Smooth muscle cell (in vitro differentiated cells): Measurements from ENCODE around the gene CDHR3. TPM values are rescaled to one million over a fixed set of nuclear protein-coding genes. Genes with fewer than 3 reads are reported as not detected.

Source experiments
- DNase-seq: peaks from one replicate; lab custom pipeline; 2025; ENCODE audit not compliant: unreplicated experiment; lab: John Stamatoyannopoulos, UW
- H2AFZ ChIP-seq: fragments of 200-600 bp; sonication (generic); 2 replicates; pipeline ENCODE4 v1.6.0; 2016; ENCODE audit warnings: antibody characterized with exemption, low read depth, mild to moderate bottlenecking
- H3F3A ChIP-seq: fragments of 200-600 bp; sonication (generic); 2 replicates; pipeline ENCODE4 v1.6.0; 2017; ENCODE audit warnings: antibody characterized with exemption, low read depth
- H3K27ac ChIP-seq: fragments of 200-600 bp; sonication (generic); 2 replicates; pipeline ENCODE4 v1.5.1; 2016; ENCODE audit warnings: low read depth, mild to moderate bottlenecking
- H3K27me3 ChIP-seq: fragments of 200-600 bp; sonication (generic); 2 replicates; pipeline ENCODE4 v1.6.1; 2016; ENCODE audit warnings: low read depth, mild to moderate bottlenecking
- H3K36me3 ChIP-seq: fragments of 200-600 bp; sonication (generic); 2 replicates; pipeline ENCODE4 v1.5.1; 2016; ENCODE audit warnings: low read depth
- H3K4me1 ChIP-seq: fragments of 200-600 bp; sonication (generic); 2 replicates; pipeline ENCODE4 v1.5.1; 2016; ENCODE audit warnings: low read depth
- H3K4me2 ChIP-seq: fragments of 200-600 bp; sonication (generic); 2 replicates; pipeline ENCODE4 v1.6.0; 2016; ENCODE audit warnings: mild to moderate bottlenecking
- H3K4me3 ChIP-seq: fragments of 200-600 bp; sonication (generic); 2 replicates; pipeline ENCODE4 v1.5.1; 2016; ENCODE audit warnings: mild to moderate bottlenecking
- H3K79me2 ChIP-seq: fragments of 200-600 bp; sonication (generic); 2 replicates; pipeline ENCODE4 v1.6.0; 2016; ENCODE audit warnings: low read depth, mild to moderate bottlenecking
- H3K9ac ChIP-seq: fragments of 200-600 bp; sonication (generic); 2 replicates; pipeline ENCODE4 v1.6.0; 2016; ENCODE audit warnings: low read depth
- H3K9me3 ChIP-seq: fragments of 200-600 bp; sonication (generic); replicated peaks from 2 replicates; pipeline ENCODE4 v1.5.1; 2016; ENCODE audit warnings: low read depth
- H4K20me1 ChIP-seq: fragments of 200-600 bp; sonication (generic); 2 replicates; pipeline ENCODE4 v1.6.0; 2016; ENCODE audit warnings: low read depth
- CTCF ChIP-seq: fragments of 200-600 bp; sonication (generic); IDR thresholded peaks from 2 replicates; pipeline ENCODE4 v1.5.1; 2017; ENCODE audit warnings: borderline replicate concordance, mild to moderate bottlenecking, antibody characterized with exemption; ENCODE audit not compliant: insufficient read depth, poor library complexity, severe bottlenecking
- WGBS: methylation state at CpG from one replicate; pipeline ENCODE4 v1.1.7; 2016; ENCODE audit warnings: low lambda C conversion rate; 5-methylcytosine and 5-hydroxymethylcytosine counted together
- polyA plus RNA-seq: library from polyadenylated mRNA; unstranded; fragments of >200 nt; fragmentation: Nextera tagmentation; extraction: Ambion mirVana; gene quantifications from 2 replicates; pipeline ENCODE4 v1.2.1, GENCODE V29; 2016
- total RNA-seq: library from RNA; depleted of rRNA; stranded (reverse); fragments of >200 nt; gene quantifications from 2 replicates; pipeline ENCODE4 v1.2.3, GENCODE V29; 2014

Gene CDHR3
- total and polyA plus RNA-seq, 2 experiments from 2014 or later = 0.31 to 1.7 TPM

- TF ChIP-seq CTCF = peak; percentile 71
- Histone ChIP-seq H3F3A (no peaks in the 10 kb centered on the region), H2AFZ (no peak overlapping the region), H3K4me2 (no peak overlapping the region), H3K9ac (no peak overlapping the region), H3K4me3 (no peak overlapping the region), H3K27ac (no peak overlapping the region), H3K27me3 (no peaks in the 10 kb centered on the region), H4K20me1 (no peaks in the 10 kb centered on the region), H3K36me3 (no peaks in the 10 kb centered on the region), H3K4me1 (peaks cover 7% of the 10 kb centered on the region), H3K79me2 (no peaks in the 10 kb centered on the region), H3K9me3 (no peaks in the 10 kb centered on the region)
- WGBS = 55% methylated on average over 9 of the region's 9 CpGs
- DNase-seq = peak; percentile 10
Measured at GRCh38 chr7:106056513-106057203, 93.6 kb downstream of the CDHR3 start.

DNA sequence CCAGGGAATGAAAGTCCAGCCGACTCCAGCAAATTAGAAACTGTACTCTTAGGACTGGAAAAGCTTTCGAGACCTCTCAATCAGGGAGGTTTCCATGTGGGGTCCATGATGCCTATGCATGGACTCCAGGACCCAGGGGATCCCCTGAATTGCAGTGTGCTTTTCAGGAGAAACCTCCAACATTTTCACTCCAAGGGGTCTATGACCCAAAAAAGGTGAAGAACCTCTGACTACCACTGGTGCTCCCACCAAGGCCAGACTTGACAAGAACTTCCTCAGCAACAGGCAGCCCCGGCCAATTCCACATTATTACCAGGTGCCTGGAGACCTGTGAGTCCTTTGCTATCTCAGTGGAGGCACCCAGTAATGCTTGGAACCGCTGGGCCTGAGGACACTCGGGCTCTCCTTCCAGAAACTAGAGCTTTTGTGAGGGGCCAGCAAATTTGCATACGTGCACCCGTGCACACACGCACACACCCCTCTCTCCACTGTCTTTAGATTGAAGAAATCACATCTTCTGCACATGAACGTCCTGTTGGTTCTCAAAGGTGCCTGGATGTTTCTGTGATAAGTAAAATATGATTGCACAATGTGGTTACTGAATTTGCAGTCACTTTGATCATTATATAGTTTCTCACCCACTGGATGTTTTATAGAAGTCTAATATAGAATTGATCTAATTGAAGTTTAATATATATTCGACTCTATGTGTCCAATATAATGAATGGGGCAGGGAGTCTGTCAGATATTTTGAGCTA lies 94.3 kb downstream of the CDHR3 start:
- WGBS = 79% methylated on average over 10 of the region's 10 CpGs
- H3K36me3 ChIP-seq = no peaks in the 10 kb centered on the region

GRCh38 chr7:106057962-106058927 lies 95.2 kb downstream of the CDHR3 start:
- no peak overlapping the region for H3K4me3 ChIP-seq
- H3K9ac ChIP-seq = no peak overlapping the region
- WGBS = 72% methylated on average over 19 of the region's 19 CpGs
- no peaks in the 10 kb centered on the region for H3F3A ChIP-seq
- peaks cover 7% of the 10 kb centered on the region for H3K4me1 ChIP-seq
- H2AFZ ChIP-seq = no peak overlapping the region
- H4K20me1 ChIP-seq = no peaks in the 10 kb centered on the region
- TF ChIP-seq CTCF = no peak
- DNase-seq = no peak
- H3K36me3 ChIP-seq = no peaks in the 10 kb centered on the region
- H3K79me2 ChIP-seq = no peaks in the 10 kb centered on the region
- H3K27ac ChIP-seq = no peak overlapping the region
- no peaks in the 10 kb centered on the region for H3K9me3 ChIP-seq
- no peaks in the 10 kb centered on the region for H3K27me3 ChIP-seq
- H3K4me2 ChIP-seq = no peak overlapping the region

More for the DNA sequence above, 94.3 kb downstream of the CDHR3 start:
- DNase-seq = no peak
- no peaks in the 10 kb centered on the region for H3K79me2 ChIP-seq
- no peak overlapping the region for H3K9ac ChIP-seq
- no peak overlapping the region for H3K4me2 ChIP-seq
- H4K20me1 ChIP-seq = no peaks in the 10 kb centered on the region
- no peak overlapping the region for H3K4me3 ChIP-seq
- no peak overlapping the region for H2AFZ ChIP-seq
- H3K9me3 ChIP-seq = no peaks in the 10 kb centered on the region
- no peak for TF ChIP-seq CTCF
- H3K27ac ChIP-seq = no peak overlapping the region
- no peaks in the 10 kb centered on the region for H3K27me3 ChIP-seq
- peaks cover 7% of the 10 kb centered on the region for H3K4me1 ChIP-seq
- no peaks in the 10 kb centered on the region for H3F3A ChIP-seq
